ENCODE data around the gene SRGAP3.

DNA sequence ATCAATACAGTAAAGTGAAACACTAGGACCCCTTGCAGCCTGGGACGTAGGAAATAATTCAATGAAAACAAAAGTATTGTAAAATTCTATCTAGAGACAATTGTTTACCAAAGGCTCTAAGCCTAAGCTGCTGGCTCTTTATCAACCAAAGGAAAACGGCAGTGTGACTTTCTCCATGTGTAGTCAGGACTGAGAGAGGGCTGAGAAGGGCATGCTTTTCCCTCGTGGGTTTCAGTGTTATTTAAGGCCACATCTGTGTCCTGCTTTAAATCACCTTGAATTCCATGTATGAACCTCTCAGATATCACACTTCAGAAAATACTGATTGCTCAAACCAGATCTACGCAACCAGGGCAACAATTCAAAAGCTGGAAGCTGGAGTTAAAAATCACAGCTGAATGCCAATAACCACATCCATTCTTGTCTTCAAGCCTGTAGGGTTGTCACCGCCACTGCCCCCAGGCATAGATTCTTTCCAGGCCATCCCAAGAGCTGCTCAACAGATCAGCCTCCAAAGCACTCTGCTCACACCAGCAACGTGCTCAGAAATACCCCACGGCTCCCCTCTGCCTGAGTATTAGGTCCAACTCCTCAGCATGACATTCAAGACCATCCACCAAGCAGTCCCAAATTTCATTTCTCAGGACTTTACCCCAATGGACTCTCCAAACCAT lies 124.0 kb downstream of the SRGAP3 start:
- TF ChIP-seq ESRRG (CRISPR knock-in tag; IDR thresholded peaks at IDR 0.05) (no peak), GLIS3 (CRISPR knock-in tag; IDR thresholded peaks at IDR 0.05) (no peak), ARNTL (CRISPR knock-in tag; IDR thresholded peaks at IDR 0.05; ENCODE audit: borderline replicate concordance, low read depth) (no peak), SNAI2 (CRISPR knock-in tag; IDR thresholded peaks at IDR 0.05) (no peak), BACH2 (CRISPR knock-in tag; IDR thresholded peaks at IDR 0.05; ENCODE audit: borderline replicate concordance) (no peak), ZFP3 (CRISPR knock-in tag; IDR thresholded peaks at IDR 0.05) (no peak), PPARA (CRISPR knock-in tag; IDR thresholded peaks at IDR 0.05; ENCODE audit: borderline replicate concordance) (no peak), ZC3H10 (CRISPR knock-in tag; IDR thresholded peaks at IDR 0.05) (no peak), RARB (CRISPR knock-in tag; IDR thresholded peaks at IDR 0.05) (no peak)
- TF ChIP-seq, protein P1, sequence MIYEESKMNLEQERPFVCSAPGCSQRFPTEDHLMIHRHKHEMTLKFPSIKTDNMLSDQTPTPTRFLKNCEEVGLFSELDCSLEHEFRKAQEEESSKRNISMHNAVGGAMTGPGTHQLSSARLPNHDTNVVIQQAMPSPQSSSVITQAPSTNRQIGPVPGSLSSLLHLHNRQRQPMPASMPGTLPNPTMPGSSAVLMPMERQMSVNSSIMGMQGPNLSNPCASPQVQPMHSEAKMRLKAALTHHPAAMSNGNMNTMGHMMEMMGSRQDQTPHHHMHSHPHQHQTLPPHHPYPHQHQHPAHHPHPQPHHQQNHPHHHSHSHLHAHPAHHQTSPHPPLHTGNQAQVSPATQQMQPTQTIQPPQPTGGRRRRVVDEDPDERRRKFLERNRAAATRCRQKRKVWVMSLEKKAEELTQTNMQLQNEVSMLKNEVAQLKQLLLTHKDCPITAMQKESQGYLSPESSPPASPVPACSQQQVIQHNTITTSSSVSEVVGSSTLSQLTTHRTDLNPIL (CRISPR knock-in tag; IDR thresholded peaks at IDR 0.05; ENCODE audit: low read depth), result no peak
- TF ChIP-seq, protein P2, sequence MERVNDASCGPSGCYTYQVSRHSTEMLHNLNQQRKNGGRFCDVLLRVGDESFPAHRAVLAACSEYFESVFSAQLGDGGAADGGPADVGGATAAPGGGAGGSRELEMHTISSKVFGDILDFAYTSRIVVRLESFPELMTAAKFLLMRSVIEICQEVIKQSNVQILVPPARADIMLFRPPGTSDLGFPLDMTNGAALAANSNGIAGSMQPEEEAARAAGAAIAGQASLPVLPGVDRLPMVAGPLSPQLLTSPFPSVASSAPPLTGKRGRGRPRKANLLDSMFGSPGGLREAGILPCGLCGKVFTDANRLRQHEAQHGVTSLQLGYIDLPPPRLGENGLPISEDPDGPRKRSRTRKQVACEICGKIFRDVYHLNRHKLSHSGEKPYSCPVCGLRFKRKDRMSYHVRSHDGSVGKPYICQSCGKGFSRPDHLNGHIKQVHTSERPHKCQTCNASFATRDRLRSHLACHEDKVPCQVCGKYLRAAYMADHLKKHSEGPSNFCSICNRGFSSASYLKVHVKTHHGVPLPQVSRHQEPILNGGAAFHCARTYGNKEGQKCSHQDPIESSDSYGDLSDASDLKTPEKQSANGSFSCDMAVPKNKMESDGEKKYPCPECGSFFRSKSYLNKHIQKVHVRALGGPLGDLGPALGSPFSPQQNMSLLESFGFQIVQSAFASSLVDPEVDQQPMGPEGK (CRISPR knock-in tag; IDR thresholded peaks at IDR 0.05; ENCODE audit: borderline replicate concordance), result no peak
- TF ChIP-seq, protein P3, sequence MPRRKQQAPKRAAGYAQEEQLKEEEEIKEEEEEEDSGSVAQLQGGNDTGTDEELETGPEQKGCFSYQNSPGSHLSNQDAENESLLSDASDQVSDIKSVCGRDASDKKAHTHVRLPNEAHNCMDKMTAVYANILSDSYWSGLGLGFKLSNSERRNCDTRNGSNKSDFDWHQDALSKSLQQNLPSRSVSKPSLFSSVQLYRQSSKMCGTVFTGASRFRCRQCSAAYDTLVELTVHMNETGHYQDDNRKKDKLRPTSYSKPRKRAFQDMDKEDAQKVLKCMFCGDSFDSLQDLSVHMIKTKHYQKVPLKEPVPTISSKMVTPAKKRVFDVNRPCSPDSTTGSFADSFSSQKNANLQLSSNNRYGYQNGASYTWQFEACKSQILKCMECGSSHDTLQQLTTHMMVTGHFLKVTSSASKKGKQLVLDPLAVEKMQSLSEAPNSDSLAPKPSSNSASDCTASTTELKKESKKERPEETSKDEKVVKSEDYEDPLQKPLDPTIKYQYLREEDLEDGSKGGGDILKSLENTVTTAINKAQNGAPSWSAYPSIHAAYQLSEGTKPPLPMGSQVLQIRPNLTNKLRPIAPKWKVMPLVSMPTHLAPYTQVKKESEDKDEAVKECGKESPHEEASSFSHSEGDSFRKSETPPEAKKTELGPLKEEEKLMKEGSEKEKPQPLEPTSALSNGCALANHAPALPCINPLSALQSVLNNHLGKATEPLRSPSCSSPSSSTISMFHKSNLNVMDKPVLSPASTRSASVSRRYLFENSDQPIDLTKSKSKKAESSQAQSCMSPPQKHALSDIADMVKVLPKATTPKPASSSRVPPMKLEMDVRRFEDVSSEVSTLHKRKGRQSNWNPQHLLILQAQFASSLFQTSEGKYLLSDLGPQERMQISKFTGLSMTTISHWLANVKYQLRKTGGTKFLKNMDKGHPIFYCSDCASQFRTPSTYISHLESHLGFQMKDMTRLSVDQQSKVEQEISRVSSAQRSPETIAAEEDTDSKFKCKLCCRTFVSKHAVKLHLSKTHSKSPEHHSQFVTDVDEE (CRISPR knock-in tag; IDR thresholded peaks at IDR 0.05), result no peak
- TF ChIP-seq, protein P4, sequence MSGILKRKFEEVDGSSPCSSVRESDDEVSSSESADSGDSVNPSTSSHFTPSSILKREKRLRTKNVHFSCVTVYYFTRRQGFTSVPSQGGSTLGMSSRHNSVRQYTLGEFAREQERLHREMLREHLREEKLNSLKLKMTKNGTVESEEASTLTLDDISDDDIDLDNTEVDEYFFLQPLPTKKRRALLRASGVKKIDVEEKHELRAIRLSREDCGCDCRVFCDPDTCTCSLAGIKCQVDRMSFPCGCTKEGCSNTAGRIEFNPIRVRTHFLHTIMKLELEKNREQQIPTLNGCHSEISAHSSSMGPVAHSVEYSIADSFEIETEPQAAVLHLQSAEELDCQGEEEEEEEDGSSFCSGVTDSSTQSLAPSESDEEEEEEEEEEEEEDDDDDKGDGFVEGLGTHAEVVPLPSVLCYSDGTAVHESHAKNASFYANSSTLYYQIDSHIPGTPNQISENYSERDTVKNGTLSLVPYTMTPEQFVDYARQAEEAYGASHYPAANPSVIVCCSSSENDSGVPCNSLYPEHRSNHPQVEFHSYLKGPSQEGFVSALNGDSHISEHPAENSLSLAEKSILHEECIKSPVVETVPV (CRISPR knock-in tag; IDR thresholded peaks at IDR 0.05), result no peak
